Central memory CD4-positive, alpha-beta T cell (primary cell): ENCODE data around the gene RCAN2.

ENCODE experiments used
- DNase-seq: peaks from one replicate; pipeline ENCODE4 v3.0.0; 2022
- total RNA-seq, 3 experiments: gene quantifications; one replicate each; lab custom pipeline; 2026; lab: John Stamatoyannopoulos, UW

The RCAN2 gene
- 0 to 0.04 (median 0) reads per million in 3 experiments for total RNA-seq

DNA sequence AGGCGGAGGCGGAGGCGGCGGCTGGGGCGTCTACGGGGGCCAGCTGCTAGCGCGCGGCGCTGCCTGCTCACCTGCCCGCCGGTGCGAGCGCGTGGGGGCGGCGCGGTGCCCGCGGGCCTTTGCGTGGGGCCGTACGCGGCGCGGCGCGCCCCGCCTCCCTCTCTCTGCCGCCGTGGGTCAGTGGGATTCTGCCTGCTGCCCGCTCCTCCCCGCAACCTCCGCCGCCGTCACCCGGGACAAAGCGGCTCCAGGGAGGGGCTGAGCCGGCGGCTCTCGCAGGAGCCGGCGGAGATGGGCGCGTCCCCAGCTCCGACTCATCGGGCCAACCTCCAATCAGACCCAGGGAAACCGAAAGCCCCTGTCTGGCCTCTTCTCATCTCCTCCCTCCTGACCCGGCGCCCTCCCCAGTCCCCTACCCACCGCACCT, at the start of gene RCAN2:
Gene RCAN2, minus strand, starts transcription at position 249 of the 427 bp plus-strand sequence.
- no peak for DNase-seq

DNA sequence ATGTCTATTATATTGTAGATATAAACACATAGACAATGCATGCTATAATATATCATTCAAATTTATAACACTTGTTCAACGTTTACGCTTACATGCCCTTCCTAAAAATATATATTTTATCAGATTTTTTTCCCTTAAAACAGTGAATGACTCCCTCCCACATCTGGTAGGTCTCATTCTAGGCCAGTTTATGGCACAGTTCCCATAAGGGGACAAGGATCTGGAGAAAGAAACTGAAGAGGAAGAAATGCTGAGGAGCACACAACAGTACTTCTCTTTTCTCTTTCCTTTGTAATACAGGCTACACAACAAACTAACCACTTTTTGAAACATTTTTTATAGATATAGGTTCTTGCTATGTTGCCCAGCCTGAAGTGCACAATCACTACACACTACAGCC, 48.6 kb upstream of the RCAN2 start:
- DNase-seq: no peak

GRCh38 chr6:46538800-46539480, 47.7 kb upstream of the RCAN2 start:
- DNase-seq: no peak

DNA sequence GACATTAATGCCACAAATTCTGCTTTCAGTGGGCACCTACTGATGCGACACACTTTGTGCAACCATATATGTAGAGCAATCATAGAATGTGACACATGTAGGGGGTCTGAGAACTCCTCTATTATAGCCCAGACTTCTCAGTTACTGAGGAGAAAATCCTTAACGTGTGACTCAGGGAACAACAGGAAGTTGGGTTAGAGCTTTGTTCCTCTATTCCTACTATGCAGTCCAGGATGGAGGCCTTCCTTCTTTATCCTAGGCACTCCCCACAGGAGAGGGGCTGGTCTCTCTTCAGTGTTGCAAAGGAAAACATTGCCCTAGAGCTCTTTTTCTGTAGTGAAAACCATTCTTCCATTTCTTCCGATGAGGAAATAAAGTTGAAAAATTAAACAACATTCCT, 39.6 kb upstream of the RCAN2 start:
- no peak for DNase-seq

DNA sequence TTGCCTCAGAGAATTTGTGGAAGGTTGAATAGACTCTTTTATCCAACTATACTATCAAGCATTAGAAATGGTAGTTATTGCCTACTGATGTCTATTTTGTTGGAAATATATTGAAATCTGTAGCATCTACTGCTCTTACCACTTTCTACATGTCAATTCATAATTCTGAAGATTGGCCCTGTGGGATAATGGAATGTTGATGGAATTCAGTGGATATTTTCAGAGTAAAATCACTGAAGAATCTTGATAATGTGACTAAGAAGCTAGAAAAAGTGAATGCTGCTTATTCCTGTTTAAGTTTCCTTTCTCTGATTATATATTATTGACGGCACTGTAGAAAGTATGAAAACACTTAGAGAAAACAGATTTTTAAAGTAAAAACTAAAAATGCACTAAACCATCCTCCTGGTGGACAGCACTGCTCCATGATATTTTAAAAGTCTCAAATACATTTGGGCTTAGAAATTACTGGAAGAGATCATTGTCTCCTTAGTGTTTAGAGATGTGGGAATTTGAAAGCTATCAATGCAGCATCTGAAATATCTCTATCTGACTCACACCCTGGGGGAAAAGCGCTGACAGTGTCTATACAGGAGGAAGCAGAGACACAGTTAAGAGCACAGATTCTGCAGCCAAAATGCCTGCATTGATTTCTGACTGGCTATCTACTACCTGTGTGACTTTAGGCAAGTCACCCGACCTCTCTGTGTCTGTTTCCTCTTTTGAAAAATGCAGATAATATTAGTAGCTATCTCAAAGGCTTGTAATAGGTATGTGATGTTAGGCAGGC, 37.9 kb upstream of the RCAN2 start:
- DNase-seq: no peak

GRCh38 chr6:46526607-46527006, 35.4 kb upstream of the RCAN2 start:
- no peak for DNase-seq

GRCh38 chr6:46525583-46525982, 34.3 kb upstream of the RCAN2 start:
- DNase-seq: no peak

- DNase-seq: no peak
Measured at GRCh38 chr6:46521464-46521971, 30.3 kb upstream of the RCAN2 start.

DNA sequence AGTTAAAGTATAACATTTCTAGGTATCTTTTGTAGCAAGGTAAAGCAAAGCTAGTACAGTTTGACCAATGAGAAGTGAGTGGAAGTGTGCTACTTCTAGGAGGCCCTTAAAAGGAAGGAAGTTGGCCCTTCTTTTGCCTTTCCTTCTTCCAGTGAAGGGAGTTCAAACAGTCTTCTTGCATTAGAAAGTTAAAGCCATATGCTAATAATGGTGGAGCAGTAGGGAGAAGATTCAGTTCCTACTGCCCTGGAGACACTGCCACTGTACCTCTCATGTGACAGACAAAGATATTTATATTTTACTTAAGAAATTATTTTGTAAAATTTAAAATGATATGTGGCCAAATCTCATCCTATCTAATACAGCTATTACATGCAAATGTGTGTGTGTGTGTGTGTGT, 26.0 kb upstream of the RCAN2 start:
- DNase-seq: no peak

DNA sequence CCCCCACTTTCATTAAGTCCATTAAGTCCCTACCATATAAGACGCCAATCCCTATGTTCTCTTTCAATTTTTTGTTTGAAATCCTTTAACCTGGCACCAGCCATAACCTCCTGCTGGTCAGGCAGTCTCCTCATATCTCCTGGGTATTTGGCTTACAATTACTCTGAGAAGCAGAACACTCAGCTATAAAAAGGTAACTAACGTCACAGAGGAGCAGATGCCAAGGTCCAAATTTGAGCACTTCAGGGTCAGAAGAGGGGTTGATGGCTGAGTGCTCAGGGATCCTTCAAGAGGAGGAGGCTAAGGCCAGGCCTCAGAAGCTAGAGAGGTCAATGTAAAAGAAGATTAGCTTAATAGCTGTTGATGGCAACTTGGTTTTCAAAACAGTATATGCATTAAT, 22.3 kb upstream of the RCAN2 start:
- DNase-seq: no peak

- no peak for DNase-seq
Measured at GRCh38 chr6:46511320-46511719, 20.1 kb upstream of the RCAN2 start.

DNA sequence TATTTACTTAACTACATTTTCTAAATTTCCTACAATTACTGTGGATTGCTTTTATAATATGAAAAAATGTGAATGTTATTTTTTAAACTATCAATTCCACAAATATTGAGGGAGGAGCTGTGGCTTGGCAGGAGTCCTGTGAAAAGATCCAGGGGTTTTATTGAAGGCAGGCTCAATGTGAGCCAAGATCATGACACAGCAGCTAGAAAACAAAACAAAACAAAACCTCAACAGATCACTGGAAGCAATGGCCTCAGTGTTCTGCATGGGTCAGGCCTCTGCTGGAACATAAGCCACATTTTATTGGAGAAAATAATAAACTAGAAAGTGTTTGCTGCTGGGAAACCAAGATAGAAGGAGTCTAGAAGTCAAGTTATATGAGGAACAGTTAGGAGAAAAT, 19.4 kb upstream of the RCAN2 start:
- no peak for DNase-seq

GRCh38 chr6:46509981-46510510, 18.8 kb upstream of the RCAN2 start:
- no peak for DNase-seq

DNA sequence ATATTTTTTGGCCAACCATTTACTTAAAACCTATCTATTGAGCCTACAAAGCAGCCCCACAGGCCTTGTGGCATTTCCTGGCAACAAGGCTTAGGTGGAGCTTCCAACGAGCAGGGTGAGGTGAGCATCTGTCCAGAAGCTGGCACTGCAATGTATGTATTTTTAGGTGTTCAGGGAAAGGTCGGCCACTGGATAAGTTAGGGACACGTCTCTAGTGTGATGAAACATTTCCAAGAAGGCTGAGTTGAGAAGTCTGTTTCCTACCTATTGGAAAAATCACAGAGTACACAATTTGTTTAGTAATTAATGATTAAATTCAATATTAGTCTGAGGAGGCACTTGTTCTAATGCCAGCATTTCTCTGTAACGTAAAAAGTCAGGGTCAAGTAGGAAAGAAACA, 17.8 kb upstream of the RCAN2 start:
- no peak for DNase-seq

DNA sequence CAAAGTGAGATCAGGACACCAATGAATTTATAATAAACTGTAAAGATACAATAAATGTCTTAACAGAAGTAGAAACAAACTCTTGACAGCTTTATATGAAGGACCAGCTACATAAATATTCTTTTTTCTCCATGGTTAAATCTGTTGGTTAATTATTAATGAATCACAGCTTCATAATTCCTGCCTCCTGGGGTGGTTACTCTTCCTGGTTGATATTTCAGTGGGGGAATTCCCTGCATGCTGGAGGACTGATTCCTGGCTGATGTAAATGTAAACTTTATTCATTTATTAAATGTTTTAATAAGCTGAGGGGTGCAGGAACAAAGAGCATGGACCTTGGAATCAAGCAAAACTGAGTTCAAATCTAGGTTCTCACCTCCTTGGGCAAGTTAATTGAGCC, 16.2 kb upstream of the RCAN2 start:
- no peak for DNase-seq

- DNase-seq: no peak
Measured at GRCh38 chr6:46505693-46506512, 14.7 kb upstream of the RCAN2 start.

GRCh38 chr6:46504242-46504641, 13.0 kb upstream of the RCAN2 start:
- no peak for DNase-seq

DNA sequence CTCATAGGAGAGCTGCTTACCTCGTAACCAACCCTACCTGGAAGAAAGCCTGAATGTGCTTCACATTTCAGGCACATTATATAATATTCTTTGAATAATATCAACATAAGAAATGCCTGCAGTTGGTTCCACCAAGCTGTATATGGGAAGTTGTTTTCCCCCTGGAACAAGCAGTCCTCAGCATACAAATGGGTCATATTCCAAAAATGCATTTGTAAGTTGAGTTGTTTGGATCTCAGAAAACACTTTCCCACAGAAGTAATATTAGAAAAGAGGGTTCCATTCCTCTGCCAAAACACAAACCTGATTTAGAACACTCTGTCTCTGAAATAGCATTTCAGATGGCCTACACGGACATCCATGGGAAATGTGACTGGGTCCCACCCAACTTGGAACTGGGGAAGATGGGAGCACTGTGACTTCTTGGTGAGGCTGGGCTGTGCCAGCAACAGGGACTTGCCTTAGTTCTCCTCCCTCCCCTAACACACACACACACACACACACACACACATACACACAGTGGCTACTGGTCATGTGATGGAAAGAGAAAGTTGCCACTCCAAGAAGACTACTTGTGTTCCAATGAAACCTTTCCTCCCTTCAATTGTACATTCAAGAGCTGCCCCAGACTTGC, 11.4 kb upstream of the RCAN2 start:
- no peak for DNase-seq

- no peak for DNase-seq
Measured at GRCh38 chr6:46501136-46502089, 10.2 kb upstream of the RCAN2 start.

DNA sequence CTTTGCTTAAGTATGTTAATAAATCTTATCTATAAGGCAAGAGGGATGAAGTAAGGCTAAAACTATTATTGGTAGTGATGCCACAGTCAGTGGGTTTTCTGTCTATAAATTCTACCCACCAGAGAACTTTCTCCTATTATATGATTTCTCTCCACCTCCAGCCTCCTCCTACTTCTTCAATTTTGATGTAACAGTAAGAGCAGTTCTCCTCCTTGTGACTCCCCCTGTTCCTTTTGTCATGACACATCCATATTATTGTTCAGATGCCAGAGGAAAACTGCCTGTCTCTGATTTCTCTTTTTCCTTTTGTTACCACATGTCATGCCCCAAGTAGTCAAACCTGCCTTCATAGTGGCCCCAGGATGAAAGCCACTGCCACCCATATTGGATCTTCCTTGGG, 9.1 kb upstream of the RCAN2 start:
- no peak for DNase-seq
